GM12878 (cell line): ENCODE results near the gene RPS26. TPM values are rescaled to one million over a fixed set of nuclear protein-coding genes. Genes with fewer than 3 reads are reported as not detected.

ENCODE experiments used
- ATAC-seq: fragments of 200-7000 bp; cut with Tn5 transposase; 3 replicates; pipeline ENCODE4 v1.9.1; 2020; ENCODE audit warnings: mild to moderate bottlenecking, moderate library complexity
- BruUV-seq: library from RNA; stranded (reverse); fragments of 400-500 nt; replicated peaks from 2 replicates; lab custom pipeline; 2021; lab: Mats Ljungman, UMichigan
- CTCF ChIA-PET: fragments of 300-600 bp; sonication (Branson Sonifier 250); formaldehyde crosslinking; extraction: SDS; loops from one replicate; lab custom pipeline; 2021; ENCODE audit warnings: inconsistent platforms; lab: Yijun Ruan, JAX
- POLR2A ChIA-PET: fragments of 350-600 bp; formaldehyde crosslinking; extraction: SDS; loops from one replicate; lab custom pipeline; 2021; ENCODE audit warnings: inconsistent platforms; lab: Charles Lee
- RAD21 ChIA-PET: fragments of 300-600 bp; sonication (Branson Sonifier 250); formaldehyde crosslinking; loops from one replicate; lab custom pipeline; 2023; ENCODE audit warnings: antibody characterized with exemption; ENCODE audit not compliant: unreplicated experiment; lab: Charles Lee
- SMC1A ChIA-PET: fragments of 300-600 bp; sonication (Branson Sonifier 250); formaldehyde crosslinking; loops from one replicate; lab custom pipeline; 2023; ENCODE audit not compliant: unreplicated experiment, uncharacterized antibody; lab: Charles Lee
- DNase-seq: peaks from one replicate; pipeline ENCODE4 v3.0.0-alpha.2; 2011; ENCODE audit warnings: low read depth, low spot score
- FAIRE-seq: peaks from 3 replicates; lab custom pipeline; 2011; peaks lifted over from hg19 to GRCh38; lab: Jason Lieb, UNC
- H2AFZ ChIP-seq: 2 replicates; pipeline ENCODE4 v1.6.0; 2011; ENCODE audit warnings: low read depth, low read length, control low read depth; ENCODE audit not compliant: control insufficient read depth
- H3K27ac ChIP-seq: 2 replicates; pipeline ENCODE4 v1.5.1; 2011; ENCODE audit warnings: control low read depth; ENCODE audit not compliant: control insufficient read depth, insufficient read depth
- H3K27me3 ChIP-seq, 2 experiments: replicated peaks in 1 of 2; 2 replicates each; pipeline versions ENCODE4 v1.6.0 to v1.6.1; 2011; ENCODE audit warnings: low read length in 1 of 2; ENCODE audit not compliant: control insufficient read depth in 2 of 2, insufficient read depth in 2 of 2
- H3K36me3 ChIP-seq, 2 experiments: 2 replicates each; pipeline ENCODE4 v1.5.1; 2011; ENCODE audit warnings: low read length in 1 of 2; ENCODE audit not compliant: control insufficient read depth in 2 of 2, insufficient read depth in 2 of 2
- H3K4me1 ChIP-seq: 2 replicates; pipeline ENCODE4 v1.6.1; 2011; ENCODE audit warnings: mild to moderate bottlenecking, low read length, moderate library complexity, mixed read lengths; ENCODE audit not compliant: control insufficient read depth, insufficient read depth
- H3K4me2 ChIP-seq: 2 replicates; pipeline ENCODE4 v1.6.0; 2011; ENCODE audit warnings: control low read depth; ENCODE audit not compliant: control insufficient read depth, insufficient read depth
- H3K4me3 ChIP-seq: fragments of 200-600 bp; sonication (generic); 2 replicates; pipeline ENCODE4 v1.5.1; 2016
- H3K79me2 ChIP-seq: 2 replicates; pipeline ENCODE4 v1.6.0; 2011; ENCODE audit warnings: low read length; ENCODE audit not compliant: control insufficient read depth, insufficient read depth
- H3K9ac ChIP-seq: 2 replicates; pipeline ENCODE4 v1.8.0; 2011; ENCODE audit warnings: low read length, control low read depth, mixed read lengths; ENCODE audit not compliant: control insufficient read depth, insufficient read depth
- H3K9me3 ChIP-seq: replicated peaks from 3 replicates; pipeline ENCODE4 v1.5.1; 2011; ENCODE audit warnings: mild to moderate bottlenecking, low read length; ENCODE audit not compliant: control insufficient read depth, insufficient read depth
- H4K20me1 ChIP-seq: 2 replicates; pipeline ENCODE4 v1.6.0; 2011; ENCODE audit not compliant: control insufficient read depth, insufficient read depth
- CBX5 ChIP-seq: sonication (generic); IDR thresholded peaks from 2 replicates; pipeline ENCODE4 v1.6.1; 2016; ENCODE audit warnings: low read depth, moderate library complexity, mild to moderate bottlenecking, inconsistent platforms
- CHD1 ChIP-seq: IDR thresholded peaks from 2 replicates; pipeline ENCODE4 v1.6.1; 2012; ENCODE audit warnings: low read depth, low read length, improper control_type of control experiment
- NR2F1 ChIP-seq: fragments of 450-650 bp; conservative IDR thresholded peaks from 2 replicates; pipeline ENCODE4 v1.6.1; 2017; ENCODE audit warnings: mild to moderate bottlenecking
- POLR2A ChIP-seq: IDR thresholded peaks from 2 replicates; pipeline ENCODE4 v1.6.1; 2011; ENCODE audit warnings: low read depth, mild to moderate bottlenecking, low read length
- RELA ChIP-seq: fragments of 450-650 bp; IDR thresholded peaks from 2 replicates; pipeline ENCODE4 v1.8.0; 2014; ENCODE audit warnings: borderline replicate concordance; ENCODE audit not compliant: partially characterized antibody
- SMARCA5 ChIP-seq: fragments of 450-650 bp; IDR thresholded peaks from 2 replicates; pipeline ENCODE4 v1.6.1; 2017; ENCODE audit warnings: mild to moderate bottlenecking
- STAT3 ChIP-seq: IDR thresholded peaks from 2 replicates; pipeline ENCODE4 v1.6.1; 2011; ENCODE audit warnings: low read depth, low read length, improper control_type of control experiment
- ZNF622 ChIP-seq: fragments of 450-650 bp; IDR thresholded peaks from 2 replicates; pipeline ENCODE4 v1.6.1; 2017; ENCODE audit warnings: mild to moderate bottlenecking, inconsistent platforms
- WGBS: methylation state at CpG from one replicate; pipeline ENCODE4 v1.1.6; 2016; ENCODE audit warnings: low lambda C conversion rate; ENCODE audit not compliant: insufficient replicate concordance, insufficient coverage; ENCODE audit errors: missing lambda C conversion rate; 5-methylcytosine and 5-hydroxymethylcytosine counted together
- in situ Hi-C: fragments of 300-500 bp; cut with MboI; formaldehyde crosslinking; loops from 9 replicates; pipeline ENCODE4 v1.14.3; 2018; ENCODE audit warnings: mixed read lengths
- intact Hi-C: fragments of 100-400 bp; cut with micrococcal nuclease; formaldehyde crosslinking; loops from one replicate; pipeline ENCODE4 v1.14.2; 2022; ENCODE audit not compliant: unreplicated experiment
- polyA plus RNA-seq, 11 experiments: library from polyadenylated mRNA; depleted of rRNA in 4 of 11; unstranded in 6 of 11; stranded (reverse) in 5 of 11; fragments of >200 nt; fragmentation: Nextera tagmentation in 4 of 11; fragmentation: Illumina TruSeq in 1 of 11; extraction: Ambion mirVana in 4 of 11; extraction: Trizol in 1 of 11; gene quantifications; 1 replicate in 1 of 11; 2 replicates in 10 of 11; pipeline versions ENCODE4 v1.2.1 to v1.2.3, GENCODE V29; 2011 to 2016; ENCODE audit warnings: inconsistent platforms in 2 of 11, missing spikeins in 2 of 11, low read depth in 1 of 11
- total RNA-seq, 4 experiments: library from RNA; depleted of rRNA in 3 of 4; stranded (reverse); fragments of >200 nt in 3 of 4; fragmentation: Illumina TruSeq in 1 of 4; extraction: Trizol in 1 of 4; gene quantifications; 2 replicates each; pipeline versions ENCODE4 v1.2.1 to v1.2.3, GENCODE V29; 2013 to 2021
- TF ChIP-seq, protein P1 (sequence below): fragments of 450-650 bp; IDR thresholded peaks from 2 replicates; pipeline ENCODE4 v1.6.1; 2018; ENCODE audit warnings: mild to moderate bottlenecking, low read depth, moderate library complexity; ENCODE audit not compliant: partially characterized antibody
- TF ChIP-seq, protein P2 (sequence below): fragments of 450-650 bp; IDR thresholded peaks from 2 replicates; pipeline ENCODE4 v1.6.1; 2016; ENCODE audit warnings: mild to moderate bottlenecking
- TF ChIP-seq, protein P3 (sequence below): fragments of 450-650 bp; formaldehyde crosslinking; IDR thresholded peaks from 2 replicates; pipeline ENCODE4 v1.4.0; 2020; ENCODE audit warnings: mild to moderate bottlenecking, moderate library complexity
- TF ChIP-seq, protein P4 (sequence below): IDR thresholded peaks from 2 replicates; pipeline ENCODE4 v1.6.1; 2011; ENCODE audit warnings: low read depth, mild to moderate bottlenecking, low read length, moderate library complexity, borderline replicate concordance; ENCODE audit errors: extremely low read depth

Gene RPS26
- total and polyA plus RNA-seq, 10 of the 15 experiments (the other 5 are each of a cell fraction or from before 2014, with no cell fraction given): 75.5 to 3,147 (median 881) TPM

DNA sequence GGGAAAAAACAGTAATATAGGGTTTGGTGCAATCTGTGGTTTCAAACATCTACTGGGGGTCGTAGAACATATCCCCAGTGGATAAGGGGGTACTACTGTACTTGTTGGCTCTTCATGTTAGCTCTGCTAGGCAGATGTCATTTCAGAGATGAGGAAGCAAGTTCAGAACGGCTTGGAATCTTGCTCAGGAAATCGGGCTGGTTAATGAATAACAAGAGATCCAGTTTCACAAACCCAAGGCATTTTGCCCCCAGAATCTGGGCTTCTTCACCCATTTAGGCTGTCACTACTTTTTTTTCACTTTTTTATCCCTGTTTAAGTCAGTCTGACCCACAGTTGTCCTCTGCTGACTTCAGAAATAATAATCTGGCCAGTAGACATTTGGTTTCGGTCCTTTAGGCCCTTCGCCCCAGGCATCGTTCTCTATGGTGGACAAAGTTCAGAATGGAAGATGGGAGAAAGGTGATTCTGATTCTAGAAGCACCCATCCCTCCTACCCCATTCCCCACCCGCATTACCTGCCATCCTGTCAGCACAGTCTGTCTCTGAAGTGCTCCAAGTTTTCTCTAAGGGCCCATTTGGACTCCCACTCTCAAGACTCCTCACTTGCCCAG lies 40.1 kb upstream of the RPS26 start:
- Histone ChIP-seq H3K4me2 (no peak overlapping the region), H3K79me2 (no peaks in the 10 kb centered on the region), H3K9me3 (no peaks in the 10 kb centered on the region), H3K27me3 (no peaks in the 10 kb centered on the region), H4K20me1 (no peaks in the 10 kb centered on the region), H3K27ac (no peak overlapping the region), H3K4me1 (no peaks in the 10 kb centered on the region; the same call in 1 of the 2 replicates), H2AFZ (no peak overlapping the region), H3K9ac (no peak overlapping the region), H3K4me3 (no peak overlapping the region), H3K36me3 (no peaks in the 10 kb centered on the region; a peak in 1 of 4 replicates)
- 56% methylated on average over 7 of the region's 7 CpGs for WGBS
- TF ChIP-seq, protein P1, sequence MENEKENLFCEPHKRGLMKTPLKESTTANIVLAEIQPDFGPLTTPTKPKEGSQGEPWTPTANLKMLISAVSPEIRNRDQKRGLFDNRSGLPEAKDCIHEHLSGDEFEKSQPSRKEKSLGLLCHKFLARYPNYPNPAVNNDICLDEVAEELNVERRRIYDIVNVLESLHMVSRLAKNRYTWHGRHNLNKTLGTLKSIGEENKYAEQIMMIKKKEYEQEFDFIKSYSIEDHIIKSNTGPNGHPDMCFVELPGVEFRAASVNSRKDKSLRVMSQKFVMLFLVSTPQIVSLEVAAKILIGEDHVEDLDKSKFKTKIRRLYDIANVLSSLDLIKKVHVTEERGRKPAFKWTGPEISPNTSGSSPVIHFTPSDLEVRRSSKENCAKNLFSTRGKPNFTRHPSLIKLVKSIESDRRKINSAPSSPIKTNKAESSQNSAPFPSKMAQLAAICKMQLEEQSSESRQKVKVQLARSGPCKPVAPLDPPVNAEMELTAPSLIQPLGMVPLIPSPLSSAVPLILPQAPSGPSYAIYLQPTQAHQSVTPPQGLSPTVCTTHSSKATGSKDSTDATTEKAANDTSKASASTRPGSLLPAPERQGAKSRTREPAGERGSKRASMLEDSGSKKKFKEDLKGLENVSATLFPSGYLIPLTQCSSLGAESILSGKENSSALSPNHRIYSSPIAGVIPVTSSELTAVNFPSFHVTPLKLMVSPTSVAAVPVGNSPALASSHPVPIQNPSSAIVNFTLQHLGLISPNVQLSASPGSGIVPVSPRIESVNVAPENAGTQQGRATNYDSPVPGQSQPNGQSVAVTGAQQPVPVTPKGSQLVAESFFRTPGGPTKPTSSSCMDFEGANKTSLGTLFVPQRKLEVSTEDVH: no peak
- TF ChIP-seq STAT3 (no peak), CBX5 (no peak), SMARCA5 (no peak), ZNF622 (no peak), NR2F1 (no peak), POLR2A (no peak), CHD1 (no peak), RELA (no peak)
- TF ChIP-seq, protein P2, sequence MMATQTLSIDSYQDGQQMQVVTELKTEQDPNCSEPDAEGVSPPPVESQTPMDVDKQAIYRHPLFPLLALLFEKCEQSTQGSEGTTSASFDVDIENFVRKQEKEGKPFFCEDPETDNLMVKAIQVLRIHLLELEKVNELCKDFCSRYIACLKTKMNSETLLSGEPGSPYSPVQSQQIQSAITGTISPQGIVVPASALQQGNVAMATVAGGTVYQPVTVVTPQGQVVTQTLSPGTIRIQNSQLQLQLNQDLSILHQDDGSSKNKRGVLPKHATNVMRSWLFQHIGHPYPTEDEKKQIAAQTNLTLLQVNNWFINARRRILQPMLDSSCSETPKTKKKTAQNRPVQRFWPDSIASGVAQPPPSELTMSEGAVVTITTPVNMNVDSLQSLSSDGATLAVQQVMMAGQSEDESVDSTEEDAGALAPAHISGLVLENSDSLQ: no peak
- TF ChIP-seq, protein P3, sequence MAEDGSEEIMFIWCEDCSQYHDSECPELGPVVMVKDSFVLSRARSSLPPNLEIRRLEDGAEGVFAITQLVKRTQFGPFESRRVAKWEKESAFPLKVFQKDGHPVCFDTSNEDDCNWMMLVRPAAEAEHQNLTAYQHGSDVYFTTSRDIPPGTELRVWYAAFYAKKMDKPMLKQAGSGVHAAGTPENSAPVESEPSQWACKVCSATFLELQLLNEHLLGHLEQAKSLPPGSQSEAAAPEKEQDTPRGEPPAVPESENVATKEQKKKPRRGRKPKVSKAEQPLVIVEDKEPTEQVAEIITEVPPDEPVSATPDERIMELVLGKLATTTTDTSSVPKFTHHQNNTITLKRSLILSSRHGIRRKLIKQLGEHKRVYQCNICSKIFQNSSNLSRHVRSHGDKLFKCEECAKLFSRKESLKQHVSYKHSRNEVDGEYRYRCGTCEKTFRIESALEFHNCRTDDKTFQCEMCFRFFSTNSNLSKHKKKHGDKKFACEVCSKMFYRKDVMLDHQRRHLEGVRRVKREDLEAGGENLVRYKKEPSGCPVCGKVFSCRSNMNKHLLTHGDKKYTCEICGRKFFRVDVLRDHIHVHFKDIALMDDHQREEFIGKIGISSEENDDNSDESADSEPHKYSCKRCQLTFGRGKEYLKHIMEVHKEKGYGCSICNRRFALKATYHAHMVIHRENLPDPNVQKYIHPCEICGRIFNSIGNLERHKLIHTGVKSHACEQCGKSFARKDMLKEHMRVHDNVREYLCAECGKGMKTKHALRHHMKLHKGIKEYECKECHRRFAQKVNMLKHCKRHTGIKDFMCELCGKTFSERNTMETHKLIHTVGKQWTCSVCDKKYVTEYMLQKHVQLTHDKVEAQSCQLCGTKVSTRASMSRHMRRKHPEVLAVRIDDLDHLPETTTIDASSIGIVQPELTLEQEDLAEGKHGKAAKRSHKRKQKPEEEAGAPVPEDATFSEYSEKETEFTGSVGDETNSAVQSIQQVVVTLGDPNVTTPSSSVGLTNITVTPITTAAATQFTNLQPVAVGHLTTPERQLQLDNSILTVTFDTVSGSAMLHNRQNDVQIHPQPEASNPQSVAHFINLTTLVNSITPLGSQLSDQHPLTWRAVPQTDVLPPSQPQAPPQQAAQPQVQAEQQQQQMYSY (CRISPR knock-in tag): no peak
- TF ChIP-seq, protein P4, sequence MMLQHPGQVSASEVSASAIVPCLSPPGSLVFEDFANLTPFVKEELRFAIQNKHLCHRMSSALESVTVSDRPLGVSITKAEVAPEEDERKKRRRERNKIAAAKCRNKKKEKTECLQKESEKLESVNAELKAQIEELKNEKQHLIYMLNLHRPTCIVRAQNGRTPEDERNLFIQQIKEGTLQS: no peak
- no peak for DNase-seq
- BruUV-seq: no TSS peak
- ATAC-seq: no peak
- no peak for FAIRE-seq
- RAD21 ChIA-PET: no interaction called here
- in situ Hi-C loops: no loop called here
- CTCF ChIA-PET: no interaction called here
- POLR2A ChIA-PET: interaction anchor here (0.6 kb wide), 1 partner anchor 56 kb away, joined by 5 read pairs; no protein-coding TSS in a partner anchor
- SMC1A ChIA-PET: no interaction called here
- intact Hi-C loops: no loop called here
